CD4-positive, alpha-beta T cell treated with Interleukin-4 for 4 hours (primary cell): Measurements from ENCODE around the gene C6orf47.

Experiments used
- DNase-seq: peaks from one replicate; pipeline ENCODE4 v3.0.0-alpha.2; 2020

The C6orf47 gene

GRCh38 chr6:31658983-31659648 is 1.5 kb downstream of the C6orf47 start:
- DNase-seq = no peak

GRCh38 chr6:31658158-31658688 is 2.4 kb downstream of the C6orf47 start:
- no peak for DNase-seq

- DNase-seq = peak; percentile 29
Observed at GRCh38 chr6:31657406-31658157, 3.0 kb downstream of the C6orf47 start.

- no peak for DNase-seq
Observed at GRCh38 chr6:31655349-31656237, 5.0 kb downstream of the C6orf47 start, which contains the start of gene APOM. Gene APOM (plus strand): TSS chr6:31655894. CDS start chr6:31655967, 73 bp downstream.

GRCh38 chr6:31654574-31655348 is 5.8 kb downstream of the C6orf47 start:
- DNase-seq = no peak

GRCh38 chr6:31652925-31653724 is 7.5 kb downstream of the C6orf47 start:
- DNase-seq = no peak

GRCh38 chr6:31651602-31652191 is 8.9 kb downstream of the C6orf47 start:
- DNase-seq = peak; percentile 51

GRCh38 chr6:31645325-31645724 is 15.3 kb downstream of the C6orf47 start:
- no peak for DNase-seq

GRCh38 chr6:31643818-31644454 is 16.6 kb downstream of the C6orf47 start:
- DNase-seq = no peak

- no peak for DNase-seq
Observed at GRCh38 chr6:31642798-31643570, 17.6 kb downstream of the C6orf47 start.

GRCh38 chr6:31641370-31641769 is 19.2 kb downstream of the C6orf47 start:
- DNase-seq = no peak

- DNase-seq = no peak
Observed at GRCh38 chr6:31640612-31641011, 20.0 kb downstream of the C6orf47 start.

- no peak for DNase-seq
Observed at GRCh38 chr6:31639449-31639861, 21.1 kb downstream of the C6orf47 start.

GRCh38 chr6:31639043-31639442 is 21.5 kb downstream of the C6orf47 start:
- DNase-seq = no peak

GRCh38 chr6:31636698-31637596 is 23.6 kb downstream of the C6orf47 start:
- no peak for DNase-seq

- DNase-seq = no peak
Observed at GRCh38 chr6:31634969-31635575, 25.5 kb downstream of the C6orf47 start.

GRCh38 chr6:31634131-31634530 is 26.4 kb downstream of the C6orf47 start:
- DNase-seq = no peak

- no peak for DNase-seq
Observed at GRCh38 chr6:31633447-31633846, 27.1 kb downstream of the C6orf47 start.
